A549 treated with AZD9567 at 1 μM for 4 hours (cell line): ENCODE results near the gene TP53TG3. TPM values are rescaled to one million over a fixed set of nuclear protein-coding genes. Genes with fewer than 3 reads are reported as not detected.

Source experiments
- total RNA-seq: library from RNA; stranded (reverse); fragments of 200-300 nt; extraction: Qiagen RNA extraction; gene quantifications from 5 replicates; pipeline ENCODE4 v1.2.3, GENCODE V29; 2022; ENCODE audit not compliant: insufficient read depth

TP53TG3 gene, protein sequence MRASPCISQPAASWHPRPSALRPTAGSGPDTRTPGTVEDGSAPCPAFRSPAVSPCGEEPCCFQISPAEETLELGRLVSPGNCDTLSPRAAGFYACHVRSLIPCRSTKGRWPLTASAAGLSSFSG
- total RNA-seq: 0.75 to 1.00 TPM (median 0.81 TPM) in 4 of 5 replicates, not detected in the other

DNA sequence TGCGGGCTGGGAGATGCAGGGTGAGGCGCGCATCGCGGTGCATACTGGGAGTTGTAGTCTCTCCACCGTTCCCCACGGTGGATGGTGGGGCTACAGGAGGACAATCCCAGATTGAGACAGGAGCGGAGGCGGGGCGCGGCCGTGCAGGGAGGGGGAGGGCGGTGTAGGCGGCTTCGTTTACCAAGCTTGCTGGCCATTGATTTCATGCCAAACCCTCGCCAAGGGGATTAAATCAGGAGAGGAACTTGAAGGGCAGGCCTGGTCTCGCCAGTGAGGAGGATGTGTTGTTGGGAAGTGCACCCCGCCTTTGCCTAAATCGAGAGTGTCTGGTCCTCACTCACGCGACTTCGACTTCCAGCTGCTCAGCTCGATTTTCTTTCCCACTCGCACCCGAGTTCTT lies at the start of gene TP53TG3:
TSS of gene TP53TG3 (minus strand) at position 101 of the 400 bp plus-strand sequence. CDS start at position 33, 68 bp downstream.

